Measurements from ENCODE around the gene MT1H.

The MT1H gene

GRCh38 chr16:56691885-56692284 lies 22.3 kb downstream of the MT1H start (continued):
- no peak for TF ChIP-seq ZNF24 (tag by site-specific recombination; IDR thresholded peaks at IDR 0.05)

DNA sequence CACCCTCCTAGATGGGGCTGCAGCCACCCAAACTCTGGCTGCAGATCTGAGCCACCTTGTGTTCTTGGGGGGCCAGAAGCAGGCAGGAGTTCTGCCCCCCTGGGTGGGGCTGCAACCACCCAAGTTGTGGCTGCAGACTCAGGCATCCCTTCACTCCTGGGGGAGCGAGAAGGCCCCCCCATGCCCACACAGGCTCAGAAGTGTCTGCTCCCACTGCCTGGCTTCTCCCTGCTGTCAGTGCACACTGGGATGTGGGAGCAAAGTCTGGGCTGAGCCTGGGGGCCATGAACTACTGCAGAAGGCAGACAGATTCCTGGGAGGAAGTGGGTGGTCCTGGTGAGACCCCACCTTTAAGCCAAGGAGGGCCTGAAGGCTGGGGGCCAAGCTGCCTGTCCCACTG lies 25.6 kb downstream of the MT1H start:
- ChIA-PET CTCF (interaction anchor here (1.1 kb wide), 1 partner anchor 377 kb away, joined by 3 read pairs; no protein-coding TSS in a partner anchor), POLR2A (interaction anchor here (0.8 kb wide), 1 partner anchor 91 kb away, joined by 3 read pairs; no protein-coding TSS in a partner anchor)
- Histone ChIP-seq H3K9me3 (ENCODE audit: control insufficient read depth, insufficient read depth, low read depth, low read length) (no peaks in the 10 kb centered on the region), H3K36me3 (ENCODE audit: control insufficient read depth in 2 of 2, insufficient read depth in 1 of 2, low read length in 2 of 2) (no peaks in the 10 kb centered on the region), H3K4me1 (ENCODE audit: control insufficient read depth, insufficient read depth, low read length) (peaks cover 4% of the 10 kb centered on the region; the same call in 1 of the 2 replicates), H3K27ac (ENCODE audit: extremely low read depth, low read depth, low read length) (no peak overlapping the region), H3K4me3 (ENCODE audit: low read depth, low read length) (no peak overlapping the region)
- no peak for TF ChIP-seq ZNF510 (tag by site-specific recombination; IDR thresholded peaks at IDR 0.05; ENCODE audit: insufficient replicate concordance)
- TF ChIP-seq ZNF830 (tag by site-specific recombination; IDR thresholded peaks at IDR 0.05; ENCODE audit: low read depth): no peak
- TF ChIP-seq GFI1B (tag by site-specific recombination; IDR thresholded peaks at IDR 0.05): no peak
- TF ChIP-seq, protein P1, sequence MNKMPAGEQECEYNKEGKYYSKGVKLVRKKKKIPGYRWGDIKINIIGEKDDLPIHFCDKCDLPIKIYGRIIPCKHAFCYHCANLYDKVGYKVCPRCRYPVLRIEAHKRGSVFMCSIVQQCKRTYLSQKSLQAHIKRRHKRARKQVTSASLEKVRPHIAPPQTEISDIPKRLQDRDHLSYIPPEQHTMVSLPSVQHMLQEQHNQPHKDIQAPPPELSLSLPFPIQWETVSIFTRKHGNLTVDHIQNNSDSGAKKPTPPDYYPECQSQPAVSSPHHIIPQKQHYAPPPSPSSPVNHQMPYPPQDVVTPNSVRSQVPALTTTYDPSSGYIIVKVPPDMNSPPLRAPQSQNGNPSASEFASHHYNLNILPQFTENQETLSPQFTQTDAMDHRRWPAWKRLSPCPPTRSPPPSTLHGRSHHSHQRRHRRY (tag by site-specific recombination; IDR thresholded peaks at IDR 0.05): no peak
- no peak for TF ChIP-seq ZNF692 (tag by site-specific recombination; IDR thresholded peaks at IDR 0.05)
- no peak for TF ChIP-seq ZSCAN30 (tag by site-specific recombination; IDR thresholded peaks at IDR 0.05)
- no peak for TF ChIP-seq TRIM28 (IDR thresholded peaks at IDR 0.05; ENCODE audit: borderline replicate concordance, low read length)

DNA sequence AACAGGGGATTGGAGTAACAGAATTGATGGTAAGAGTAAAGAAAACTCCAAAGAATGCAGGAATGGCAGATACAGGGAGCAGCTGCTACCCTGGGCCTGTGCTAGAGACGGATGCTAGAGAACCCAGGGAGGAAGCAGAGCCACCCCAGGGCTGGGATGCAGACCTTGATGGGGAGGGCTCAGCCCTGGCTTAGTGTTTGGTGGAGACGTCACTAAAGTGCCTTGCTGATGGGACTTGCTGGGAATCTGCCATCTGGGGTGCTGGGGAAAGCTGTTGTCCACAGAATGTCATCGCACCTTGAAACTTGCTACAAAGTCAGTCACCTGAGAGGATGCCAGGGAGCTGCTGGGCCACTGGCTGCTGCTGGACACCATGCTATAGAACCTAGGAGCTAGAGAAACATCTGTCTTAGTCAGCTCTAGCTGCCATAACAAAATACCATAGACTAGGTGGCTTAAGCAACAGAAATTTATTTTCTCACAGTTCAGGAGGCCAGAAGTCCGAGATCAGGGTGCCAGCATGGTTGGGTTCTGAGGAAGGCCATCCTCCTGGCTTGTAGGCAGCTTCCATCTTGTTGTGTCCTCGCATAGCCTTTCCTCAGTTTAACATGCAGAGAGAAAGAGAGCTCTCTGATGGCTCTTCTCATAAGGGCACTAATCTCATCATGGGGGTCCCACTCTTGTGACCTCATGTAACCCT lies 28.0 kb downstream of the MT1H start:
- H3K9me3 ChIP-seq (ENCODE audit: control insufficient read depth, insufficient read depth, low read depth, low read length): no peaks in the 10 kb centered on the region
- H3K27ac ChIP-seq (ENCODE audit: extremely low read depth, low read depth, low read length): no peak overlapping the region
- POLR2A ChIA-PET: no interaction called here
- TF ChIP-seq, protein P2, sequence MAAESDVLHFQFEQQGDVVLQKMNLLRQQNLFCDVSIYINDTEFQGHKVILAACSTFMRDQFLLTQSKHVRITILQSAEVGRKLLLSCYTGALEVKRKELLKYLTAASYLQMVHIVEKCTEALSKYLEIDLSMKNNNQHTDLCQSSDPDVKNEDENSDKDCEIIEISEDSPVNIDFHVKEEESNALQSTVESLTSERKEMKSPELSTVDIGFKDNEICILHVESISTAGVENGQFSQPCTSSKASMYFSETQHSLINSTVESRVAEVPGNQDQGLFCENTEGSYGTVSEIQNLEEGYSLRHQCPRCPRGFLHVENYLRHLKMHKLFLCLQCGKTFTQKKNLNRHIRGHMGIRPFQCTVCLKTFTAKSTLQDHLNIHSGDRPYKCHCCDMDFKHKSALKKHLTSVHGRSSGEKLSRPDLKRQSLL (tag by site-specific recombination; IDR thresholded peaks at IDR 0.05): no peak
- TF ChIP-seq ZNF704 (tag by site-specific recombination; IDR thresholded peaks at IDR 0.05) (no peak), EGR2 (tag by site-specific recombination; IDR thresholded peaks at IDR 0.05; ENCODE audit: low read depth) (no peak), ZNF600 (tag by site-specific recombination; IDR thresholded peaks at IDR 0.05) (no peak), SETDB1 (IDR thresholded peaks at IDR 0.05; ENCODE audit: insufficient read length, low read length) (peak; percentile 56)
- TF ChIP-seq, protein P3, sequence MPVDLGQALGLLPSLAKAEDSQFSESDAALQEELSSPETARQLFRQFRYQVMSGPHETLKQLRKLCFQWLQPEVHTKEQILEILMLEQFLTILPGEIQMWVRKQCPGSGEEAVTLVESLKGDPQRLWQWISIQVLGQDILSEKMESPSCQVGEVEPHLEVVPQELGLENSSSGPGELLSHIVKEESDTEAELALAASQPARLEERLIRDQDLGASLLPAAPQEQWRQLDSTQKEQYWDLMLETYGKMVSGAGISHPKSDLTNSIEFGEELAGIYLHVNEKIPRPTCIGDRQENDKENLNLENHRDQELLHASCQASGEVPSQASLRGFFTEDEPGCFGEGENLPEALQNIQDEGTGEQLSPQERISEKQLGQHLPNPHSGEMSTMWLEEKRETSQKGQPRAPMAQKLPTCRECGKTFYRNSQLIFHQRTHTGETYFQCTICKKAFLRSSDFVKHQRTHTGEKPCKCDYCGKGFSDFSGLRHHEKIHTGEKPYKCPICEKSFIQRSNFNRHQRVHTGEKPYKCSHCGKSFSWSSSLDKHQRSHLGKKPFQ (tag by site-specific recombination; IDR thresholded peaks at IDR 0.05): no peak
- TF ChIP-seq, protein P4, sequence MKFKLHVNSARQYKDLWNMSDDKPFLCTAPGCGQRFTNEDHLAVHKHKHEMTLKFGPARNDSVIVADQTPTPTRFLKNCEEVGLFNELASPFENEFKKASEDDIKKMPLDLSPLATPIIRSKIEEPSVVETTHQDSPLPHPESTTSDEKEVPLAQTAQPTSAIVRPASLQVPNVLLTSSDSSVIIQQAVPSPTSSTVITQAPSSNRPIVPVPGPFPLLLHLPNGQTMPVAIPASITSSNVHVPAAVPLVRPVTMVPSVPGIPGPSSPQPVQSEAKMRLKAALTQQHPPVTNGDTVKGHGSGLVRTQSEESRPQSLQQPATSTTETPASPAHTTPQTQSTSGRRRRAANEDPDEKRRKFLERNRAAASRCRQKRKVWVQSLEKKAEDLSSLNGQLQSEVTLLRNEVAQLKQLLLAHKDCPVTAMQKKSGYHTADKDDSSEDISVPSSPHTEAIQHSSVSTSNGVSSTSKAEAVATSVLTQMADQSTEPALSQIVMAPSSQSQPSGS (tag by site-specific recombination; IDR thresholded peaks at IDR 0.05; ENCODE audit: low read depth): no peak
- H3K4me3 ChIP-seq (ENCODE audit: low read depth, low read length): no peak overlapping the region
- CTCF ChIA-PET: interaction anchor here (0.7 to 1.5 kb wide), 5 partner anchors 15 to 120 kb away, joined by 3 to 8 read pairs (median 3); partner anchors contain the start of gene MT1X
- no peaks in the 10 kb centered on the region for H3K4me1 ChIP-seq (ENCODE audit: control insufficient read depth, insufficient read depth, low read length)
- H3K36me3 ChIP-seq (ENCODE audit: control insufficient read depth in 2 of 2, insufficient read depth in 1 of 2, low read length in 2 of 2): no peaks in the 10 kb centered on the region
